Uterus (tissue), 2 donors: ENCODE results near the gene EFNA3.

Experiments used
- CTCF ChIP-seq, 4 experiments: fragments of 200-600 bp in 2 of 4; fragments of 450-650 bp in 2 of 4; sonication (generic) in 2 of 4; IDR thresholded peaks; one replicate each; pipeline ENCODE4 v1.5.1; 2016 to 2019; ENCODE audit warnings: antibody characterized with exemption in 4 of 4, mild to moderate bottlenecking in 2 of 4, moderate library complexity in 1 of 4
- POLR2A ChIP-seq, 2 donors: fragments of 450-650 bp; IDR thresholded peaks; one replicate each; pipeline ENCODE4 v1.6.1; 2016; ENCODE audit warnings: antibody characterized with exemption in 2 of 2, mild to moderate bottlenecking in 1 of 2, moderate library complexity in 1 of 2

DNA sequence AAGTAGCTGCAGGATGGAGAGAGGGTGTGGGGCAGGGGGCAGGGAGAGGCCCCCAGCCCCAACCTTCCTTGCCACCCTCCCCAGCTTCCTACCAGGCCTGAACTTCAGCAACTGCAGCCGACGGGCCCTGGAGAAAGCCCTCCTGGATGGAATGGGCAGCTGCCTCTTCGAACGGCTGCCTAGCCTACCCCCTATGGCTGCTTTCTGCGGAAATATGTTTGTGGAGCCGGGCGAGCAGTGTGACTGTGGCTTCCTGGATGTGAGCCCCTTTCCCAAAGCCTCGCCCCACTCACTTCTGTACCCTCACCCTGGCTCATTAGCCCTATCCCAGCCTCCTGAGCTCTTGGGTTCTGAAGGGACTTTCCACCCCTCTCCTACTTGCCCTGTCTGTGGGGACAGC is 21.5 kb upstream of the EFNA3 start:
- TF ChIP-seq CTCF (IDR thresholded peaks at IDR 0.05) (no peak), POLR2A (IDR thresholded peaks at IDR 0.05) (no peak)
